ENCODE results near the gene PRIM2.
"Not testable (repeated sequence)": the region's sequence is repeated elsewhere in the genome, so short reads cannot be mapped to it uniquely, and the experiment has no call there.

DNA sequence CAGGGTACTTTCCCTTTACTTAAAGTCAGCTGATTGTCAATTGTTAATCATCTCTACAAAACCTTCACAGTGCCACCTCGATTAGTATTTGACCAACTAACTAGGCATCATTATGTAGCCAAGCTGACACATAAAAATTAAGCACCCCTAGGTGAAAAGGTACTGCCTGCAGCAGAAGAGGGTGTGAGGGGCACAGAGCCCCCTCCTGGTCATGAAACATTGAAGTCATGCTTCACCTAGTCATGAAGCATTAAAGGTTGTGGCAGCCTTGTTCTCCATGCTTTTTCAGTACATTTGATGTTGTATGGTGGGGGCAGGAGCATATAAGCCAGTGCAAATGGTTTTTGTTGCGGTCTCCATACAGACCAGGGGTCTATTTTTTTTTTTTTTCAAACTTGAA lies 142.4 kb downstream of the PRIM2 start:
- TF ChIP-seq EZH2phosphoT487 (conservative IDR thresholded peaks at IDR 0.05; ENCODE audit: low read length): not testable (repeated sequence)
- TF ChIP-seq, protein P1, sequence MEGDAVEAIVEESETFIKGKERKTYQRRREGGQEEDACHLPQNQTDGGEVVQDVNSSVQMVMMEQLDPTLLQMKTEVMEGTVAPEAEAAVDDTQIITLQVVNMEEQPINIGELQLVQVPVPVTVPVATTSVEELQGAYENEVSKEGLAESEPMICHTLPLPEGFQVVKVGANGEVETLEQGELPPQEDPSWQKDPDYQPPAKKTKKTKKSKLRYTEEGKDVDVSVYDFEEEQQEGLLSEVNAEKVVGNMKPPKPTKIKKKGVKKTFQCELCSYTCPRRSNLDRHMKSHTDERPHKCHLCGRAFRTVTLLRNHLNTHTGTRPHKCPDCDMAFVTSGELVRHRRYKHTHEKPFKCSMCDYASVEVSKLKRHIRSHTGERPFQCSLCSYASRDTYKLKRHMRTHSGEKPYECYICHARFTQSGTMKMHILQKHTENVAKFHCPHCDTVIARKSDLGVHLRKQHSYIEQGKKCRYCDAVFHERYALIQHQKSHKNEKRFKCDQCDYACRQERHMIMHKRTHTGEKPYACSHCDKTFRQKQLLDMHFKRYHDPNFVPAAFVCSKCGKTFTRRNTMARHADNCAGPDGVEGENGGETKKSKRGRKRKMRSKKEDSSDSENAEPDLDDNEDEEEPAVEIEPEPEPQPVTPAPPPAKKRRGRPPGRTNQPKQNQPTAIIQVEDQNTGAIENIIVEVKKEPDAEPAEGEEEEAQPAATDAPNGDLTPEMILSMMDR (IDR thresholded peaks at IDR 0.05; ENCODE audit: insufficient read depth, low read length, poor library complexity, severe bottlenecking): not testable (repeated sequence)
